ENCODE results near the gene TTC39C.

GRCh38 chr18:24095976-24096375, 81.4 kb downstream of the TTC39C start:
- TF ChIP-seq CTCF (IDR thresholded peaks at IDR 0.05; ENCODE audit: insufficient read depth, low read depth, low read length) (no peak), EZH2 (IDR thresholded peaks at IDR 0.05; ENCODE audit: insufficient read depth, low read length) (no peak)

Data from astrocyte (in vitro differentiated cells and primary cell).